SK-N-SH (cell line): ENCODE measurements around the gene EZR.

Source experiments
- ELF1 ChIP-seq: IDR thresholded peaks from 2 replicates; pipeline ENCODE4 v1.4.0; 2012
- FOXJ3 ChIP-seq: sonication (generic); formaldehyde crosslinking; IDR thresholded peaks from 2 replicates; pipeline ENCODE4 v1.5.1; 2020; ENCODE audit warnings: mild to moderate bottlenecking, missing genetic modification reagents
- FOXM1 ChIP-seq: IDR thresholded peaks from 2 replicates; pipeline ENCODE4 v1.4.0; 2012; ENCODE audit warnings: low read depth, mild to moderate bottlenecking
- PBX3 ChIP-seq: IDR thresholded peaks from 2 replicates; pipeline ENCODE4; 2012
- POLR2AphosphoS5 ChIP-seq: IDR thresholded peaks from 2 replicates; pipeline ENCODE4 v1.6.1; 2012; ENCODE audit warnings: low read depth, low read length
- RAD21 ChIP-seq: IDR thresholded peaks from 2 replicates; pipeline ENCODE4 v1.6.1; 2012; ENCODE audit warnings: mild to moderate bottlenecking, low read length
- TAF1 ChIP-seq: IDR thresholded peaks from 2 replicates; pipeline ENCODE4 v1.6.1; 2012; ENCODE audit warnings: low read depth, mild to moderate bottlenecking, low read length, moderate library complexity, borderline replicate concordance
- TF ChIP-seq, protein P1 (sequence below): fragments of 200-600 bp; sonication (generic); IDR thresholded peaks from 2 replicates; pipeline ENCODE4 v1.6.1; 2017; ENCODE audit warnings: antibody characterized with exemption, mild to moderate bottlenecking, moderate library complexity
- TF ChIP-seq, protein P2 (sequence below): fragments of 150-350 bp; IDR thresholded peaks from 2 replicates; pipeline ENCODE4 v1.6.1; 2016; ENCODE audit warnings: mild to moderate bottlenecking, low read depth, low read length

DNA sequence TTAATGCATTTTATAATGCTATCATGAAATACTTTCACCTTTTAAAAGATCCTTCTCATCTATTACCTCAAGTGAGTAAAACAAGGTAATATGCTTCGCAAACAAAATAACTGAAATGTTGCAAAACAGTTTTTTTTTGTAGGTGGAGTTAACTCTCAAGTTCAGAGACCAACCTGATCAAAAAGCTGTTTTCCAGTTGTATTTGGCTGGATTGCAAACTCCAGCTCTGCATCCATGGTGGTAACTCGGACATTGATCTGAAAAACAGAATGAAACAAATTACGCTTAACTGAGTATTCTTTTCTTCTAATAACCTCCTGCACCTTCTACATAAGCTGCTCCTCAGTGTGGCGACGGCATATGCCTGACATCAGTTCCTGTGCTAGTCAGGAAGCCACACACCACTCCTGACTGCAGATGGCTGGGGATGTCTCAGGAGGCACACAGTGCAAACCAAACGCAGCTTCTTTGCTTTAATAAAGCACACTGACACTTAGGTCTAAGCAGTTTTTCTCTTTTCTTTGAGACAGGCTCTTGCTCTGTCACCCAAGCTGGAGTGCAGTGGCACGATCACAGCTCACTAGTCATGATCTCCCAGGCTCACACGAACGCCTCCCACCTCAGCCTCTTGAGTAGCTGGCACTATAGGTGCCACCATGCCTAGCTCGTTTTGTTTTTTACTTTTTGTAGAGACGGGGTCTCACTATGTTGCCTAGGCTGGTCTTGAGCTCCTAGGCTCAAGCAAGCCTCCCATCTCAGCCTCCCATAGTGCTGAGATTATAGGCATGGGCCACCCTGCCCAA is 29.9 kb downstream of the EZR start:
- no peak for TF ChIP-seq TAF1
- TF ChIP-seq POLR2AphosphoS5 = no peak
- TF ChIP-seq ELF1 = no peak
- TF ChIP-seq, protein P1, sequence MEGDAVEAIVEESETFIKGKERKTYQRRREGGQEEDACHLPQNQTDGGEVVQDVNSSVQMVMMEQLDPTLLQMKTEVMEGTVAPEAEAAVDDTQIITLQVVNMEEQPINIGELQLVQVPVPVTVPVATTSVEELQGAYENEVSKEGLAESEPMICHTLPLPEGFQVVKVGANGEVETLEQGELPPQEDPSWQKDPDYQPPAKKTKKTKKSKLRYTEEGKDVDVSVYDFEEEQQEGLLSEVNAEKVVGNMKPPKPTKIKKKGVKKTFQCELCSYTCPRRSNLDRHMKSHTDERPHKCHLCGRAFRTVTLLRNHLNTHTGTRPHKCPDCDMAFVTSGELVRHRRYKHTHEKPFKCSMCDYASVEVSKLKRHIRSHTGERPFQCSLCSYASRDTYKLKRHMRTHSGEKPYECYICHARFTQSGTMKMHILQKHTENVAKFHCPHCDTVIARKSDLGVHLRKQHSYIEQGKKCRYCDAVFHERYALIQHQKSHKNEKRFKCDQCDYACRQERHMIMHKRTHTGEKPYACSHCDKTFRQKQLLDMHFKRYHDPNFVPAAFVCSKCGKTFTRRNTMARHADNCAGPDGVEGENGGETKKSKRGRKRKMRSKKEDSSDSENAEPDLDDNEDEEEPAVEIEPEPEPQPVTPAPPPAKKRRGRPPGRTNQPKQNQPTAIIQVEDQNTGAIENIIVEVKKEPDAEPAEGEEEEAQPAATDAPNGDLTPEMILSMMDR = no peak
- no peak for TF ChIP-seq FOXM1
- no peak for TF ChIP-seq FOXJ3 (CRISPR knock-in tag)
- TF ChIP-seq, protein P2, sequence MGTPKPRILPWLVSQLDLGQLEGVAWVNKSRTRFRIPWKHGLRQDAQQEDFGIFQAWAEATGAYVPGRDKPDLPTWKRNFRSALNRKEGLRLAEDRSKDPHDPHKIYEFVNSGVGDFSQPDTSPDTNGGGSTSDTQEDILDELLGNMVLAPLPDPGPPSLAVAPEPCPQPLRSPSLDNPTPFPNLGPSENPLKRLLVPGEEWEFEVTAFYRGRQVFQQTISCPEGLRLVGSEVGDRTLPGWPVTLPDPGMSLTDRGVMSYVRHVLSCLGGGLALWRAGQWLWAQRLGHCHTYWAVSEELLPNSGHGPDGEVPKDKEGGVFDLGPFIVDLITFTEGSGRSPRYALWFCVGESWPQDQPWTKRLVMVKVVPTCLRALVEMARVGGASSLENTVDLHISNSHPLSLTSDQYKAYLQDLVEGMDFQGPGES = no peak
- TF ChIP-seq PBX3 = no peak
- TF ChIP-seq RAD21 = no peak
